GM21447 (cell line): Measurements from ENCODE around the gene DDAH1.
A peak's percentile ranks its signal among the peaks of the same experiment; 100 is the strongest.
"Not testable (repeated sequence)": the region's sequence is repeated elsewhere in the genome, so short reads cannot be mapped to it uniquely, and the experiment has no call there.

Experiments
- ATAC-seq: cut with Tn5 transposase; IDR thresholded peaks from one replicate; pipeline ENCODE4 v1.9.1; 2021; ENCODE audit not compliant: unreplicated experiment

Gene DDAH1

DNA sequence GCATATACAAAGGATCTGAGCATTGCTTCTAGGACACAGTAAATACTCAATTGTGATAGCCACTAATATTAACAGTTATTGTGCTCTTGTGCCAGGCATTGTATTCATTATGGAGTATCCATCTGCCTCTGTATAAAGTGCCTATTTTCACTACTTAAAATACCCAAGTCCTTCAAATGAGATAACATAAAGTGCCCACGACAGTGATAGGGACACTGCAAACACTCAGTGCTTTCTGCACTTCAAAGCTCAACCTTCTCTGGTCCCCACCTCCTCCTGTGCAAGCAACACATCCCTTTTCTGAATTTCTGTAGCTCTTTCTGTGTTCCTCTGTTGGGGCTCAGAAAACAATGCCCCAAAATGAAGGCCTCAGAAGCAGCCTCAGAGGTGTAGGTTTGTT, 6.6 kb upstream of the DDAH1 start:
- ATAC-seq = no peak

DNA sequence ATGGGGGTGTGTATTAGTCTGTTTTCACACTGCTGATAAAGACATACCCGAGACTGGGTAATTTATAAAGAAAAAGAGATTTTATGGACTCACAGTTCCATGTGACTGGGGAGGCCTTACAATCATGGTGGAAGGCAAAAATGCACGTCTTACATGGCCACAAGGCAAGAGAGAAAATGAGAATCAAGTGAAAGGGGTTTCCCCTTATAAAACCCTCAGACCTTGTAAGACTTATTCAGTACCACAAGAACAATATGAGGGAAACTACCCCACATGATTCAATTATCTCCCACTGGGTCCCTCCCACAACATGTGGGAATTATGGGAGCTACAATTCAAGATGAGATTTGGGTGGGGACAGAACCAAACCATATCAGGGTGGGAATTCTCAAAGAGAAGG, 5.2 kb upstream of the DDAH1 start:
- not testable (repeated sequence) for ATAC-seq

- ATAC-seq = no peak
Observed at GRCh38 chr1:85467929-85468540, 3.1 kb upstream of the DDAH1 start.

GRCh38 chr1:85467036-85467435, 2.1 kb upstream of the DDAH1 start:
- no peak for ATAC-seq

GRCh38 chr1:85465786-85466134, 801 bp upstream of the DDAH1 start:
- ATAC-seq = no peak

- ATAC-seq = peak; percentile 48
Observed at GRCh38 chr1:85464497-85465098, 361 bp downstream of the DDAH1 start.

GRCh38 chr1:85463731-85464496, 1.0 kb downstream of the DDAH1 start:
- peak; percentile 6 for ATAC-seq

DNA sequence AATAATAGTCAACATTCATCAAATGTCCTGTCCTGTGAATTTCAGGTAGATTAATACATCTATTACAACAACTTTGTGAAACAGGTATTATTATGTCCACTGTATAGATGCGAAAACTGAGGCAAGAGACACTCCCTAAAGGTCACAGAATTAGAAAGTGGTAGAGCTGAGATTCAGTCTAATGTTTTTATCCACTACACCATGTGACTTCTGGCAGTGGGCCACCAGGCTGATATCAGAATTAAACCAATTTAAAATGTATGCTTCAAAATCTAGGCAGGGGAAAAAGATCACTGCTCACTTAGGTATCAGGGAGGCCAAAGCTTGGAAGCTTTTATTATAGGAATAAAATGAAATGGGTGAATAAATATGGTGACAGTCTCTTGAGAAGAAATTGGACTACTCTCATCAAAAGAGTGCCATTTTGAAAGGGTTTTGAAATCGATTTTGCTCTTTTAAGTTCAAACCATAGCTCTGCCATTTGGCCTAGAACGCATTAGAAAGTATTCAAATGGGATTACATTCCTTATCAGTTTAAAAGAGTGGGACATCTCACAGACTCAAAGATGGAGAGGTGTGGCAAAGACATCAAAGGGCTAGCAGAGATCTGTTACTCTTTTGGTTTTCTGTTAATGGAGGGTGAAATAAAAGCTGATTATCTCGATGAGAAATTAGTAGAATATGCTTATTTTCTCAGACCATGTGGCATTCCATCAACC, 1.9 kb downstream of the DDAH1 start:
- no peak for ATAC-seq

DNA sequence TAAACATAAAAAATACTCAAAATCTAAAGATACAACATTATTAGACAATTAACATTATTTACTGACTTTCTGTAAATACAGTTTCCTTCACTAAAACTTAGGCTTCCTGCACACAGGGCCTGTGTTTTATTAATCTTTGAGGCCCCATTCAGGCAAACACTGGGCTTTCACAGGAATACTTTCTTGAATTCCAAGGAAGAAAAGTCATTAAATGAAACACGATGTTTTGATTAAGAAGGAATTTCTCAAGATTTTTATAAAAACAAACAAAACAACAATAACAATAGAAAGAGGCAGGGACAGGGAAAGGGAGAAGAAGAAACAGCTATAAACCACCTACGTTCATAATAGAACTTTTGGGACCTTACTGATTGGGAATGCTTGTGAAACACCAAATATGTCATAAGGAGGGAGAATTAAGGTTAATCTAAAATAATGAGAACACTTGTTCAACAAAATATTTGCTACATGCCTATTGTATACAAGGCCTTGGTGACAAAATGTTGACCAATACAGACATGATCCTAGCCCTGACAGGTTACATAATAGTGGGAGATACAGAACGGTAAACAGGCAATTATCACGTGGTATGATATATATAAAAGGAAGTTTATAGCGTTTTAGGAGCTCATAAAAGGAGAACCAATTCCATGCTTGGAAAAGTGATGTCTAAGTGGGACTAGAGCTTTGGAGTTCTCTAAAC, 3.6 kb downstream of the DDAH1 start:
- no peak for ATAC-seq

DNA sequence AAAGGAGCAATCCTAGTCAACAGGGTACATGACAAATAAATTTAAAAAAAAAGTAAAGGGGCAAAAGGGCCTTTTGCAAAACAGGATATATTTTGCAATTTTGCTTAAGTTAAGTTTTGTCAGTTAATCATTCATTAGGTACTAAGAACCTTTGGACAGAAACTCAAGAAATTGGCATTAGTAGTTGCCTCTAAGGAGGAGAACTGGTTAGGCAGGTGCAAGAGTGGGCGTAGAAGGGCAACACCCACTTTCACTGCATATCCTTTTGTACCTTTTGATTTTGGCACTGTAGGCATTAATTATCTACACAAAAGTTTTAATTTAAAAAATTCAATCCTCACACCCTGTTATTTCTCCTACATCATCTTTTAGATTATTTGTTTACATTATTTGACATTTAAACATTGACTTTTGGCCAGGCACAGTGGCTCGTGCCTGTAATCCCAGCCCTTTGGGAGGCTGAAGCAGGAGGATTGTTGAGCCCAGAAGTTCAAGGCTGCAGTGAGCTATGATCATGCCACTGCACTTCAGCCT, 4.3 kb downstream of the DDAH1 start:
- no peak for ATAC-seq

- no peak for ATAC-seq
Observed at GRCh38 chr1:85459290-85459689, 5.7 kb downstream of the DDAH1 start.

DNA sequence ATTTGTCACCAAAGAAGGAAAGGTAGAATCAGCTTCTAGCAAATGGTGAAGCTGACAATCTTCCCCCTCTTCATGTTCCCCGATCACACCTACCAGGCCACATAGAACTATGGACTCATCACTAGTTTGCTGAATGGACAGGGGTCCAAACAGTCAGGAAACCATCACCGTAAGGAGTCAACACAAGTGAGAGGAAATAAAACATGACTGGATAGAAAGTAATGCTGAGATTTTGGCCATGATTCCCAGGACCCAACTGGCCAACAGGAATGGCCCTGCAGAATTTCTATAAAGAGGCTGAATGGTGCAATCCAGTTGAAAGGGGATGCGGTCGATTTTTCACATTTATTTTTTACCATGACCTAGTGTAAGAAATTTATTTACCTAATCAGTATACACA, 10.7 kb downstream of the DDAH1 start:
- ATAC-seq = no peak

DNA sequence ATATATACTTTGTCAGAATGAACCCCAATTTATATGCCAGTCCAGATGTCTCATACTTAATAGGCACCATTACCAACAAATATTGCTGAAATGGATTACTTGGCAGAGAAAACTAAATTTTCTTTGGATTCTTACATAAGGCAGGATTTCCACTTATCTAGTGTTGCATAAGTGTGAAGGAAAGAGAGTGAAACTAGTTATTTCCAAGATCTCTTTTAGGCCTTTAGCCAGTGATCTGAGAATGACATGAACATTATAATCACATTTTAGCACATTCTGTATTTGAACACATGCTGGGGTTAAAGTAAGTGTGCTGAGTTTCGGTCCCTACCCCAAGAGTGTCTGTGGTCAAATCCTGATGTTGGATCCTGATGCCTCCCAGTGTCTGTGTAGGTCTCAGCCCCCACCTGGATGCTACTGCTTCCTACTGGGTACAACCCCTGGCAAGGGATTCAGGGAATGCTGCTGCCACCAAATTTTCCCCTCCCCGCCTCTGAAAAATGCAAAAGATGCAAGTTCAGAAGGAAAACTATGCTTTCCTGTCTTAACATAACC, 11.2 kb downstream of the DDAH1 start:
- no peak for ATAC-seq

- ATAC-seq = no peak
Observed at GRCh38 chr1:85452948-85453347, 12.0 kb downstream of the DDAH1 start.

DNA sequence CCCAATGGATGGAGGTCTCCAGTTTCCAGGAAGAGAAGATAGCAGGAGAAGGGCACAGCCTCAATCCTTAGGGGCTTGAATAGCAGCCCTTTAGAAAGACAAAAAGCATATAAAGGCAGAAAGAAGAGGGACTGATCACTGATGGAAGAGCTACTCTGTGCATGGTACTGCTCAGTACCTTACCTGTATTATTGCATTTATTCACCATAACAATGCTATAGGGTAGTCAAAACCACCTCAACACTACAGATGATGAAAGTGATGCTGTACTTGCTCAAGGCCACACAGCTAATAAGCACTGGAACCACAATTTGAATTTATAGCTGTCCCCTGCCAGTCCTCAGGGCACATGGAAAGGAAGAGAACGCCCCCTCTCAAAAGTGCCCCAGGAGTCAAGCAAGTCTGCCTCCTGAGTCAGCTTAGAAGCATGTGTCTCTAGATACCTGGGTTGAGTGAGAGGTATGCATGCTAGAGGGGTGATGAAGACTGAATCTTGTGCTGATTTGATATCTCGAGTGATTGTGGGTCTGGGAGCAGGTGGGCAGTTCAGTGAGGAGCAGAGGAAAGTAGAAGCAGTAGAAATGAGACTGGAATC, 13.6 kb downstream of the DDAH1 start:
- no peak for ATAC-seq

GRCh38 chr1:85450832-85451231, 14.1 kb downstream of the DDAH1 start:
- no peak for ATAC-seq

DNA sequence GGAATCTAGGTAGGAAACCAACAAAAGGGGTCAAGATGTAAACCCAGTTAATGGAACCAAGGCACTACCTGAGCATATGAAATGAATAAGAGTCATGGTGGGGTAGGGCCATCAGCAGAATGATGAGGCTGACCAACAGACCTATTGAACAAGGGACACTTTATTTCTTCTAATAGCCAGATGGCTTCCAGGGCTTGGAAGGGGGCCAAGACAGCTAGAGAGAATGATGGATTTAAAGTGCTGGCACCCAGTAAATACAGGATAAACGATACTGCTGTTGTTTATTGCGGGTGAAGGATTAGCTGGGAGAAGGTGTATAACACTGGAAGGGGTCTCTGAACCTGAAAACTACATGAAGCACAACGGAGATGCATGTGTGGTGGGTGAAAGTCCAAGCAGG, 15.6 kb downstream of the DDAH1 start:
- ATAC-seq = no peak

DNA sequence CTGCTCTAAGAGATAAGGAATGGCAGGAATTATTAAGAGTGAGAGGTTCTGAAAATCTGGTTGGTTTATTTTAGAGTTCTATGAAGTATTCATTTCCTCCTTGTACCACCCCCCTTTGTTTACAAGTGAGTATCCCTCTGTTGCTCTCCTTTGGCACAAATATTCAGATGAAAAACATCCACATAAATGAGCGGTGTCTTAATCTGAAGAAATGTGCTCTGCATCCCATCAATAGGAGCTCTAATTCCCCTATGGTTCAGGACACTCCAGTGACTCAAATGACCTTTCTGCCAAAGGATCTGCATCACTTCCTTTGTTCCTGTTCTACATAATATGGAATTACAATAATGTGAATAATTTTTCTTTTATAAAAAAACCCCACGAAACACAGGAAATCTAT, 16.6 kb downstream of the DDAH1 start:
- no peak for ATAC-seq

GRCh38 chr1:85447006-85447943, 17.7 kb downstream of the DDAH1 start:
- ATAC-seq = no peak
